Thoracic aorta (tissue), 2 donors: Measurements from ENCODE around the gene PRM1. TPM values are rescaled to one million over a fixed set of nuclear protein-coding genes. Genes with fewer than 3 reads are reported as not detected.

Experiments used
- ATAC-seq: fragments of 150-250 bp; one replicate; pipeline ENCODE4 v1.8.0; 2017; ENCODE audit warnings: low read depth; ENCODE audit not compliant: insufficient number of reproducible peaks, low FRiP score
- DNase-seq: peaks from one replicate; pipeline ENCODE4 v3.0.0-alpha.2; 2020; ENCODE audit warnings: low spot score
- H3K27ac ChIP-seq, 2 donors: fragments of 200-600 bp; sonication (generic); 1 replicate in 1 of 2; 2 replicates in 1 of 2; pipeline ENCODE4 v1.5.1; 2016; ENCODE audit warnings: mild to moderate bottlenecking in 2 of 2, moderate library complexity in 2 of 2
- H3K27me3 ChIP-seq: fragments of 200-600 bp; sonication (generic); replicated peaks from 2 replicates; pipeline ENCODE4 v1.6.0; 2016; ENCODE audit warnings: mild to moderate bottlenecking; ENCODE audit not compliant: insufficient read depth
- H3K36me3 ChIP-seq: fragments of 200-600 bp; sonication (generic); one replicate; pipeline ENCODE4 v1.5.1; 2016
- H3K4me1 ChIP-seq, 2 donors: fragments of 200-600 bp; sonication (generic); 1 replicate in 1 of 2; 2 replicates in 1 of 2; pipeline versions ENCODE4 v1.5.1 to v1.6.0; 2016; ENCODE audit warnings: low read depth in 2 of 2, mild to moderate bottlenecking in 1 of 2; ENCODE audit not compliant: control insufficient read depth in 1 of 2
- H3K4me3 ChIP-seq: fragments of 200-600 bp; sonication (generic); 2 replicates; pipeline ENCODE4 v1.5.1; 2016; ENCODE audit warnings: mild to moderate bottlenecking
- H3K9me3 ChIP-seq: fragments of 200-600 bp; sonication (generic); 2 replicates; pipeline ENCODE4 v1.5.1; 2016
- total RNA-seq, 2 donors: library from RNA; depleted of rRNA; stranded (reverse); fragments of >200 nt; gene quantifications; one replicate each; pipeline versions ENCODE4 v1.1.0 to v1.2.3, GENCODE V29; 2016
- TF ChIP-seq, protein P1 (sequence below): fragments of 200-600 bp; sonication (generic); IDR thresholded peaks from one replicate; pipeline ENCODE4 v1.5.1; 2019; ENCODE audit warnings: antibody characterized with exemption

Gene PRM1
- total RNA-seq, 2 donors from 2014 or later, result not detected

- ATAC-seq (no peak), DNase-seq (no peak)
- Histone ChIP-seq H3K4me1 (peaks cover 0 to 6% of the 10 kb centered on the region in 2 donors), H3K27ac (no peak overlapping the region), H3K36me3 (no peaks in the 10 kb centered on the region), H3K4me3 (no peak overlapping the region), H3K9me3 (no peaks in the 10 kb centered on the region), H3K27me3 (no peaks in the 10 kb centered on the region)
- TF ChIP-seq, protein P1, sequence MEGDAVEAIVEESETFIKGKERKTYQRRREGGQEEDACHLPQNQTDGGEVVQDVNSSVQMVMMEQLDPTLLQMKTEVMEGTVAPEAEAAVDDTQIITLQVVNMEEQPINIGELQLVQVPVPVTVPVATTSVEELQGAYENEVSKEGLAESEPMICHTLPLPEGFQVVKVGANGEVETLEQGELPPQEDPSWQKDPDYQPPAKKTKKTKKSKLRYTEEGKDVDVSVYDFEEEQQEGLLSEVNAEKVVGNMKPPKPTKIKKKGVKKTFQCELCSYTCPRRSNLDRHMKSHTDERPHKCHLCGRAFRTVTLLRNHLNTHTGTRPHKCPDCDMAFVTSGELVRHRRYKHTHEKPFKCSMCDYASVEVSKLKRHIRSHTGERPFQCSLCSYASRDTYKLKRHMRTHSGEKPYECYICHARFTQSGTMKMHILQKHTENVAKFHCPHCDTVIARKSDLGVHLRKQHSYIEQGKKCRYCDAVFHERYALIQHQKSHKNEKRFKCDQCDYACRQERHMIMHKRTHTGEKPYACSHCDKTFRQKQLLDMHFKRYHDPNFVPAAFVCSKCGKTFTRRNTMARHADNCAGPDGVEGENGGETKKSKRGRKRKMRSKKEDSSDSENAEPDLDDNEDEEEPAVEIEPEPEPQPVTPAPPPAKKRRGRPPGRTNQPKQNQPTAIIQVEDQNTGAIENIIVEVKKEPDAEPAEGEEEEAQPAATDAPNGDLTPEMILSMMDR, result no peak
Measured at GRCh38 chr16:11289202-11289601, 8.1 kb upstream of the PRM1 start.

- Histone ChIP-seq H3K27me3 (no peaks in the 10 kb centered on the region), H3K9me3 (no peaks in the 10 kb centered on the region), H3K4me1 (no peaks in the 10 kb centered on the region), H3K27ac (no peak overlapping the region), H3K4me3 (no peak overlapping the region), H3K36me3 (no peaks in the 10 kb centered on the region)
- DNase-seq (no peak), ATAC-seq (no peak)
- TF ChIP-seq, protein P1, result no peak
Measured at GRCh38 chr16:11285842-11286241, 4.7 kb upstream of the PRM1 start.

DNA sequence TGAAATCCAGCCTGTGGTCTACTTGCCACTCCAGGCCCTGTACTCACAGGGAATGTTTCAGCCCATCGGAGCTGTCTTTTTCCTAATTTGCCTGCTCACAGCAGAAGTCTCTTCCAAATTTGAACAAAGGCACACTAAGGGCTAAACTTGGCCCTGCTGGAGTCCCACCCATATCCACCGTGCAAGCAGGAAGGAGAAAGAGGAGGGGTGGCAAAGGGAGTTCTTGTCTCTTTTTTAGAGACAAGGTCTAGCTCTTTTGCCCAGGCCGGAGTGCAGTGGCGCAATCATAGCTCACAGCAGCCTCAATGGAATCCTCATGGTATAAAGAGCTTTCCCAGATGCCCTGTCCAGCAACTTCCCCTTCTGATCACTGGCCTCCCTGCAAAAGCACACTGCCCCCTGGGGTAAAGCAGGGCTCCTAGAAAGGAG, 2.7 kb upstream of the PRM1 start:
- Histone ChIP-seq H3K9me3 (no peaks in the 10 kb centered on the region), H3K4me3 (no peak overlapping the region), H3K27ac (no peak overlapping the region), H3K36me3 (no peaks in the 10 kb centered on the region), H3K4me1 (no peaks in the 10 kb centered on the region), H3K27me3 (no peaks in the 10 kb centered on the region)
- DNase-seq (no peak), ATAC-seq (no peak)
- TF ChIP-seq, protein P1, result no peak

DNA sequence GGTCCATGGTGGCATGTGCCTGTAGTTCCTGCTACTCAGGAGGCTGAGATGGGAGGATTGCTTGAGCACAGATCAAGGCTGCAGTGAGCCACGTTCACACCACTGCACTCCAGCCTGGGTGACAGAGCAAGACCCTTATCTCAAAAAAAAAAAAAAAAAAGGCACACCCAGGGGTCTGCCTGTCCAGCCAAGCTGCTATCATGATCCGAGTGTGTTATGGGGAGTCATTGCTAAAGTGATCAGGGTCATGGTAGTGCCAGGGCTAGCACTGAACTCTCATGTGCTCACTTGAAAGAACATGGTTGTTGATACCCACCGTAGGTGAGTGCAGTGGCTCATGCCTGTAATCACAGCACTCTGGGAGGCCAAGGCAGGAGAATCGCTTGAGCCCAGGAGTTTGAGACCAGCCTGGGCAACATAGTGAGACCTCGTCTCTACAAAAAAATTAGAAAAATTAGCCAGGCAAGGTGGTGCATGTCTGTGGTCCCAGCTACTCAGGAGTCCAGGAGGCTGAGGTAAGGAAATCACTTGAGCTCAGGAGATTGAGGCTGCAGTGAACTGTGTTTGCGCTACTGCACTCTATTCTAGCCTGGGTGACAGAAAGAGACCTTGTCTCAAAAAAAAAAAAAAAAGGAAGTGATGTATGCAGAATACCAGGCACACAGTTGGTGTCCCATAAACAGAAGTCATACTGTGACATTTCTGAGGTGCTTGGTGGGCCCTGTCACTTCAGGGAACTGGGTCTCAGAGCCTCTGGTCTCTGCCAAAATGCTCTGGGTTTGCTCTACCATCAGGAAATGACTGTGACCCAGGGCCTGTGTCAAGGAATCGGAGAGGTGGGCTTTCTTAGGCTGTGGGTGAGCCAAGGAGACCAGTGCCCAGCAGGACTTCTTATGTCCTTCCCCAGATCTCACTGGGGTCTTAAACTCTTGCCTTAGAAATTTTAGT, 2.2 kb downstream of the PRM1 start:
- H3K36me3 ChIP-seq, result no peaks in the 10 kb centered on the region
- no peaks in the 10 kb centered on the region for H3K4me1 ChIP-seq
- DNase-seq, result no peak
- H3K27me3 ChIP-seq, result no peaks in the 10 kb centered on the region
- H3K27ac ChIP-seq, result no peak overlapping the region
- no peak overlapping the region for H3K4me3 ChIP-seq
- no peaks in the 10 kb centered on the region for H3K9me3 ChIP-seq
- TF ChIP-seq, protein P1, result no peak
- ATAC-seq, result no peak

GRCh38 chr16:11277607-11278337, 3.4 kb downstream of the PRM1 start:
- TF ChIP-seq, protein P1, result no peak
- no peak overlapping the region for H3K27ac ChIP-seq
- H3K36me3 ChIP-seq, result no peaks in the 10 kb centered on the region
- DNase-seq (no peak), ATAC-seq (no peak)
- H3K4me3 ChIP-seq, result no peak overlapping the region
- no peaks in the 10 kb centered on the region for H3K4me1 ChIP-seq
- H3K27me3 ChIP-seq, result no peaks in the 10 kb centered on the region
- H3K9me3 ChIP-seq, result no peaks in the 10 kb centered on the region
